Endothelial cell (in vitro differentiated cells): ENCODE results near the gene TFPI2. TPM values are rescaled to one million over a fixed set of nuclear protein-coding genes. Genes with fewer than 3 reads are reported as not detected.

Source experiments
- DNase-seq: peaks from one replicate; pipeline ENCODE4 v3.0.0; 2021; ENCODE audit warnings: low spot score
- H3K27ac Mint-ChIP-seq: one replicate; pipeline ENCODE4 v1.8.0; 2021; ENCODE audit warnings: mixed read lengths, inconsistent platforms; ENCODE audit not compliant: unreplicated experiment
- H3K27me3 Mint-ChIP-seq: one replicate; pipeline ENCODE4 v1.8.0; 2021; ENCODE audit warnings: mild to moderate bottlenecking, moderate library complexity, mixed read lengths, inconsistent platforms; ENCODE audit not compliant: unreplicated experiment
- H3K36me3 Mint-ChIP-seq: one replicate; pipeline ENCODE4 v1.8.0; 2021; ENCODE audit warnings: mild to moderate bottlenecking, low read depth, mixed read lengths, inconsistent platforms; ENCODE audit not compliant: unreplicated experiment
- H3K4me1 Mint-ChIP-seq: one replicate; pipeline ENCODE4 v1.8.0; 2021; ENCODE audit warnings: mild to moderate bottlenecking, mixed read lengths, inconsistent platforms; ENCODE audit not compliant: unreplicated experiment
- H3K4me3 Mint-ChIP-seq: one replicate; pipeline ENCODE4 v1.8.0; 2021; ENCODE audit warnings: mild to moderate bottlenecking, mixed read lengths, inconsistent platforms; ENCODE audit not compliant: unreplicated experiment
- H3K9me3 Mint-ChIP-seq: one replicate; pipeline ENCODE4 v1.8.0; 2021; ENCODE audit warnings: mixed read lengths, inconsistent platforms; ENCODE audit not compliant: unreplicated experiment
- total RNA-seq: library from RNA; stranded (reverse); fragmentation: NEBNext Ultra II Directional; extraction: Animal tissue kit (Norgen Biotek cat#: 25700); gene quantifications from one replicate; pipeline ENCODE4 v1.2.1, GENCODE V29; 2021; ENCODE audit not compliant: unreplicated experiment
- TF ChIP-seq, protein P1 (sequence below): fragments of 200-600 bp; sonication (generic); IDR thresholded peaks from one replicate; pipeline ENCODE4 v1.5.0; 2021; ENCODE audit warnings: antibody characterized with exemption; ENCODE audit not compliant: unreplicated experiment

The TFPI2 gene
- total RNA-seq, 1 donor from 2014 or later = 1.9 TPM

GRCh38 chr7:93838966-93839365 is 51.6 kb downstream of the TFPI2 start:
- H3K4me3 Mint-ChIP-seq = no peak overlapping the region
- H3K27ac Mint-ChIP-seq = no peak overlapping the region
- H3K9me3 Mint-ChIP-seq = no peaks in the 10 kb centered on the region
- no peak for DNase-seq
- H3K4me1 Mint-ChIP-seq = no peaks in the 10 kb centered on the region
- no peaks in the 10 kb centered on the region for H3K27me3 Mint-ChIP-seq
- no peaks in the 10 kb centered on the region for H3K36me3 Mint-ChIP-seq
- TF ChIP-seq, protein P1, sequence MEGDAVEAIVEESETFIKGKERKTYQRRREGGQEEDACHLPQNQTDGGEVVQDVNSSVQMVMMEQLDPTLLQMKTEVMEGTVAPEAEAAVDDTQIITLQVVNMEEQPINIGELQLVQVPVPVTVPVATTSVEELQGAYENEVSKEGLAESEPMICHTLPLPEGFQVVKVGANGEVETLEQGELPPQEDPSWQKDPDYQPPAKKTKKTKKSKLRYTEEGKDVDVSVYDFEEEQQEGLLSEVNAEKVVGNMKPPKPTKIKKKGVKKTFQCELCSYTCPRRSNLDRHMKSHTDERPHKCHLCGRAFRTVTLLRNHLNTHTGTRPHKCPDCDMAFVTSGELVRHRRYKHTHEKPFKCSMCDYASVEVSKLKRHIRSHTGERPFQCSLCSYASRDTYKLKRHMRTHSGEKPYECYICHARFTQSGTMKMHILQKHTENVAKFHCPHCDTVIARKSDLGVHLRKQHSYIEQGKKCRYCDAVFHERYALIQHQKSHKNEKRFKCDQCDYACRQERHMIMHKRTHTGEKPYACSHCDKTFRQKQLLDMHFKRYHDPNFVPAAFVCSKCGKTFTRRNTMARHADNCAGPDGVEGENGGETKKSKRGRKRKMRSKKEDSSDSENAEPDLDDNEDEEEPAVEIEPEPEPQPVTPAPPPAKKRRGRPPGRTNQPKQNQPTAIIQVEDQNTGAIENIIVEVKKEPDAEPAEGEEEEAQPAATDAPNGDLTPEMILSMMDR = no peak

GRCh38 chr7:93837245-93837644 is 53.3 kb downstream of the TFPI2 start:
- no peak for DNase-seq
- Mint-ChIP-seq H3K27ac (no peak overlapping the region), H3K36me3 (no peaks in the 10 kb centered on the region), H3K4me1 (no peaks in the 10 kb centered on the region), H3K27me3 (no peaks in the 10 kb centered on the region), H3K4me3 (no peak overlapping the region), H3K9me3 (no peaks in the 10 kb centered on the region)
- TF ChIP-seq, protein P1 = no peak

DNA sequence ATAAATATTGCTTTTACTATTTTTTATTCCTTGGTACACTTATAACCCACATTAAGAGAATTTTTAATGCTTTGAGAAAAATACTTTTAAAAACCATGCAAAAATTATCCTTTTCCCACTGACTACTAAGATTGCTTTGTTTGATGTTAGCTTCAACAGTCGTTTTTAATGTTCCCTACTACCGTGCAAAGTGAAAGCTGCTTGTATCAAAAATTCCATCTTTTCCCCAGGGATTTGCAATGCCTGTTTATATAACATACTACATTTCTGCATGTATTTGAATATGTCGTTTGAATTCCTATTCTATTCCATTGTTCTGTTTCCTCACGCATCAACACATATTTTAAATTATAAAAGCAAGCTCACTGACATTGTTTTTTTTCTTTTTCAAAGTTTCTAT is 54.4 kb downstream of the TFPI2 start:
- H3K4me1 Mint-ChIP-seq = no peaks in the 10 kb centered on the region
- no peaks in the 10 kb centered on the region for H3K27me3 Mint-ChIP-seq
- no peak overlapping the region for H3K27ac Mint-ChIP-seq
- no peak for DNase-seq
- H3K4me3 Mint-ChIP-seq = no peak overlapping the region
- TF ChIP-seq, protein P1 = no peak
- no peaks in the 10 kb centered on the region for H3K9me3 Mint-ChIP-seq
- H3K36me3 Mint-ChIP-seq = no peaks in the 10 kb centered on the region

DNA sequence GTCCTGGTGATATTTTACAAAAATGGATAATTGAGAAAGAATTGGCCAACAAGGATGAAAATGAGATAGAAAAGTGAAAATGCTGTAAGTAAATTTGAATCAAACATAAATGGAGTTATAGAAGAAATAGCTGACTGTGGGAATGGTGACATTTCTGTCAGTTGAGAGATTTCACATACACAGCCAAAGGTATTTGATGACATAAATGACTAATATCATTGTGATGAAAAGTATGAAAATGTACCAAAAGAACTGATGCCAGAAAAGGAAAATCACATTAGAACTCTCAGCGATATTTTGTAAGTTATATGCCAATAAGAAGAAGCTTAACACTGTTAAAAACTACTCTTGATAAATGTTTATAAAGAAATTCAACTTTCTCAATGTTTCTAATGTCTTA is 54.9 kb downstream of the TFPI2 start:
- Mint-ChIP-seq H3K27me3 (no peaks in the 10 kb centered on the region), H3K4me3 (no peak overlapping the region), H3K4me1 (no peaks in the 10 kb centered on the region), H3K9me3 (no peaks in the 10 kb centered on the region), H3K36me3 (no peaks in the 10 kb centered on the region), H3K27ac (no peak overlapping the region)
- DNase-seq = no peak
- TF ChIP-seq, protein P1 = no peak

Other genes with a start within 250 kb of the TFPI2 start
- not detected for gene GNGT1, start 15.8 kb upstream of the TFPI2 start, total RNA-seq
- gene GNG11, start 31.0 kb upstream of the TFPI2 start, total RNA-seq = 133 TPM
- gene BET1, start 113.6 kb upstream of the TFPI2 start, total RNA-seq = 30.0 TPM